Transverse colon (tissue), 4 donors: ENCODE measurements around the gene SYDE2. TPM values are rescaled to one million over a fixed set of nuclear protein-coding genes. Genes with fewer than 3 reads are reported as not detected.
"Not testable (repeated sequence)": the region's sequence is repeated elsewhere in the genome, so short reads cannot be mapped to it uniquely, and the experiment has no call there.

Experiments used
- DNase-seq: peaks from one replicate; pipeline ENCODE4 v3.0.0-alpha.2; 2019
- H3K27ac ChIP-seq, 4 donors: fragments of 200-600 bp; sonication (generic); 2 replicates each; pipeline ENCODE4 v1.5.1; 2016 to 2018; ENCODE audit warnings: inconsistent platforms in 4 of 4
- H3K27me3 ChIP-seq: fragments of 200-600 bp; sonication (generic); 2 replicates; pipeline ENCODE4 v1.5.1; 2017; ENCODE audit warnings: inconsistent platforms
- H3K36me3 ChIP-seq, 4 donors: fragments of 200-600 bp; sonication (generic); 2 replicates each; pipeline ENCODE4 v1.5.1; 2017 to 2019; ENCODE audit warnings: inconsistent platforms in 4 of 4
- H3K4me1 ChIP-seq, 4 donors: fragments of 200-600 bp; sonication (generic); 2 replicates each; pipeline ENCODE4 v1.5.1; 2017 to 2020; ENCODE audit warnings: inconsistent platforms in 4 of 4
- H3K4me3 ChIP-seq, 4 donors: fragments of 200-600 bp; sonication (generic); 1 replicate in 1 of 4; 2 replicates in 3 of 4; pipeline versions ENCODE4 v1.5.1 to v1.6.1; 2017 to 2019; ENCODE audit warnings: inconsistent platforms in 4 of 4
- H3K9me3 ChIP-seq, 2 donors: fragments of 200-600 bp; sonication (generic); 2 replicates each; pipeline ENCODE4 v1.5.1; 2017 to 2019; ENCODE audit warnings: inconsistent platforms in 2 of 2
- EP300 ChIP-seq: sonication (generic); formaldehyde crosslinking; IDR thresholded peaks from one replicate; pipeline ENCODE4 v1.6.1; 2017; ENCODE audit warnings: antibody characterized with exemption, low read depth
- POLR2A ChIP-seq: fragments of 450-650 bp; IDR thresholded peaks from one replicate; pipeline ENCODE4 v1.6.1; 2016; ENCODE audit warnings: antibody characterized with exemption, mild to moderate bottlenecking, moderate library complexity
- POLR2AphosphoS5 ChIP-seq, 3 donors: sonication (generic); formaldehyde crosslinking; IDR thresholded peaks; one replicate each; pipeline ENCODE4 v1.6.1; 2016; ENCODE audit warnings: antibody characterized with exemption in 3 of 3
- WGBS, 2 donors: methylation state at CpG; one replicate each; pipeline ENCODE4 v1.1.5; 2018; ENCODE audit warnings: low coverage in 1 of 2; 5-methylcytosine and 5-hydroxymethylcytosine counted together
- in situ Hi-C, 4 donors: fragments of 200-750 bp; cut with MboI; loops; one replicate each; pipeline versions ENCODE4 v1.15.0 to v1.15.1; 2017; ENCODE audit warnings: low sequenced_read_pairs in 3 of 4, low pct_ligation_motif_present in 1 of 4, low pct_unique_long_range_greater_than_20kb in 1 of 4
- intact Hi-C: fragments of 100-400 bp; cut with DNase I; formaldehyde crosslinking; loops from one replicate; pipeline ENCODE4 v1.15.1; 2023; ENCODE audit warnings: low total_unique reads
- total RNA-seq, 4 donors: library from RNA; depleted of rRNA; stranded (reverse); fragments of >200 nt; gene quantifications; one replicate each; pipeline ENCODE4 v1.1.0, GENCODE V29; 2016
- TF ChIP-seq, protein P1 (sequence below), 5 experiments: fragments of 200-600 bp in 3 of 5; fragments of 450-650 bp in 2 of 5; sonication (generic) in 3 of 5; IDR thresholded peaks; 1 replicate in 2 of 5; 2 replicates in 3 of 5; pipeline ENCODE4 v1.5.1; 2016 to 2017; ENCODE audit warnings: antibody characterized with exemption in 5 of 5, inconsistent platforms in 3 of 5, mild to moderate bottlenecking in 2 of 5, moderate library complexity in 1 of 5

The SYDE2 gene, protein sequence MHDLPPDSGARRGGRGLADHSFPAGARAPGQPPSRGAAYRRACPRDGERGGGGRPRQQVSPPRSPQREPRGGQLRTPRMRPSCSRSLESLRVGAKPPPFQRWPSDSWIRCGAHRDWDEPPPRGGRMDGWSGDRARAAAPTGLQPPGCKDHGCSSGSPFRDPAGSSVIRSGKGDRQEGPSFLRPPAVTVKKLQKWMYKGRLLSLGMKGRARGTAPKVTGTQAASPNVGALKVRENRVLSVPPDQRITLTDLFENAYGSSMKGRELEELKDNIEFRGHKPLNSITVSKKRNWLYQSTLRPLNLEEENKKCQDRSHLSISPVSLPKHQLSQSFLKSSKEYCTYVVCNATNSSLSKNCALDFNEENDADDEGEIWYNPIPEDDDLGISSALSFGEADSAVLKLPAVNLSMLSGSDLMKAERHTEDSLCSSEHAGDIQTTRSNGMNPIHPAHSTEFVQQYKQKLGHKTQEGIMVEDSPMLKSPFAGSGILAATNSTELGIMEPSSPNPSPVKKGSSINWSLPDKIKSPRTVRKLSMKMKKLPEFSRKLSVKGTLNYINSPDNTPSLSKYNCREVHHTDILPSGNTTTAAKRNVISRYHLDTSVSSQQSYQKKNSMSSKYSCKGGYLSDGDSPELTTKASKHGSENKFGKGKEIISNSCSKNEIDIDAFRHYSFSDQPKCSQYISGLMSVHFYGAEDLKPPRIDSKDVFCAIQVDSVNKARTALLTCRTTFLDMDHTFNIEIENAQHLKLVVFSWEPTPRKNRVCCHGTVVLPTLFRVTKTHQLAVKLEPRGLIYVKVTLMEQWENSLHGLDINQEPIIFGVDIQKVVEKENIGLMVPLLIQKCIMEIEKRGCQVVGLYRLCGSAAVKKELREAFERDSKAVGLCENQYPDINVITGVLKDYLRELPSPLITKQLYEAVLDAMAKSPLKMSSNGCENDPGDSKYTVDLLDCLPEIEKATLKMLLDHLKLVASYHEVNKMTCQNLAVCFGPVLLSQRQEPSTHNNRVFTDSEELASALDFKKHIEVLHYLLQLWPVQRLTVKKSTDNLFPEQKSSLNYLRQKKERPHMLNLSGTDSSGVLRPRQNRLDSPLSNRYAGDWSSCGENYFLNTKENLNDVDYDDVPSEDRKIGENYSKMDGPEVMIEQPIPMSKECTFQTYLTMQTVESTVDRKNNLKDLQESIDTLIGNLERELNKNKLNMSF
- total RNA-seq, result 10 to 100 TPM; 10.1 to 28.8 (median 15.4) TPM

DNA sequence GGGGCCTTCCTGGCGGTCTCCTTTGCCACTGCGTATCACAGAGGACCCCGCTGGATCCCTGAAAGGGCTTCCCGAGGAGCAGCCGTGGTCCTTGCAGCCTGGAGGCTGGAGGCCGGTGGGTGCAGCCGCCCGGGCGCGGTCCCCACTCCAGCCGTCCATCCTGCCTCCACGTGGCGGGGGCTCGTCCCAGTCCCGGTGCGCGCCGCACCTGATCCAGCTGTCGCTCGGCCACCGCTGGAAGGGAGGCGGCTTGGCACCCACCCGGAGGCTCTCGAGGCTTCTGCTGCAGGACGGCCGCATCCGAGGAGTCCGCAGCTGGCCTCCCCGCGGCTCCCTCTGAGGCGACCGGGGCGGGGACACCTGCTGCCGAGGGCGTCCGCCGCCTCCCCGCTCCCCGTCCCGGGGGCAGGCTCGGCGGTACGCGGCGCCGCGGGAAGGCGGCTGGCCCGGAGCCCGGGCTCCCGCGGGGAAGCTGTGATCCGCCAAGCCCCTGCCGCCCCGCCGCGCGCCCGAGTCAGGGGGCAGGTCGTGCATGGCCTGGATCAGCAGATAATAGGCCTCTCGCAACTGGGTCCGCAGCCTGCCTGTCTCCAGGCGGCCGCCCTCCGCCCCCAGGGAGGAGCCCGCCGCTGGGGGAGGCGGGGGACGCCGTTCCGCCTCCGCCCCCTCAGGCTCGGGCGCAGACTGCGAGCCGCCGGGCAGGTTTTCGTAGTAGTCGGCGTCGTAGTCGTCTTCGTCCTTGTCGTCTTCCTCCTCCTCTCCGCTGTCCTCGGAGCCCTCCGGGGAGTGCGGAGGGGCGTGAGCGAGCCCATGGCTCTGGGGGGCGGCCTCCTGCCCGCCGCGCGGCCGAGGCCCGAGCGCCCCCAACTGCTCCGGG, at the start of gene SYDE2:
Gene SYDE2 (minus strand): TSS at position 554 of the 877 bp plus-strand sequence. CDS start 20 bp downstream, at position 534.
- WGBS, 2 donors, result 1% methylated on average over 45 of the region's 99 CpGs; no CpG with 5 or more reads in 1 of the 2 donors
- intact Hi-C loops (no loop called here), in situ Hi-C loops (no loop called here)
- Histone ChIP-seq H3K9me3 (no peaks in the 10 kb centered on the region), H3K4me3 (peak within 1 kb of the TSS; percentile 84 to 93 (median 84)), H3K36me3 (no peaks in the 10 kb centered on the region), H3K4me1 (peaks cover 0 to 49% (median 19%) of the 10 kb centered on the region in 4 donors), H3K27ac (peak within 1 kb of the TSS; percentile 98 to 99 (median 98)), H3K27me3 (no peaks in the 10 kb centered on the region)
- DNase-seq, result peak; percentile 84
- TF ChIP-seq, protein P1, sequence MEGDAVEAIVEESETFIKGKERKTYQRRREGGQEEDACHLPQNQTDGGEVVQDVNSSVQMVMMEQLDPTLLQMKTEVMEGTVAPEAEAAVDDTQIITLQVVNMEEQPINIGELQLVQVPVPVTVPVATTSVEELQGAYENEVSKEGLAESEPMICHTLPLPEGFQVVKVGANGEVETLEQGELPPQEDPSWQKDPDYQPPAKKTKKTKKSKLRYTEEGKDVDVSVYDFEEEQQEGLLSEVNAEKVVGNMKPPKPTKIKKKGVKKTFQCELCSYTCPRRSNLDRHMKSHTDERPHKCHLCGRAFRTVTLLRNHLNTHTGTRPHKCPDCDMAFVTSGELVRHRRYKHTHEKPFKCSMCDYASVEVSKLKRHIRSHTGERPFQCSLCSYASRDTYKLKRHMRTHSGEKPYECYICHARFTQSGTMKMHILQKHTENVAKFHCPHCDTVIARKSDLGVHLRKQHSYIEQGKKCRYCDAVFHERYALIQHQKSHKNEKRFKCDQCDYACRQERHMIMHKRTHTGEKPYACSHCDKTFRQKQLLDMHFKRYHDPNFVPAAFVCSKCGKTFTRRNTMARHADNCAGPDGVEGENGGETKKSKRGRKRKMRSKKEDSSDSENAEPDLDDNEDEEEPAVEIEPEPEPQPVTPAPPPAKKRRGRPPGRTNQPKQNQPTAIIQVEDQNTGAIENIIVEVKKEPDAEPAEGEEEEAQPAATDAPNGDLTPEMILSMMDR (IDR thresholded peaks at IDR 0.05), result no peak
- TF ChIP-seq POLR2A, result peak; percentile 87
- TF ChIP-seq EP300, result no peak
- TF ChIP-seq POLR2AphosphoS5 (IDR thresholded peaks at IDR 0.05), result peak; percentile 77 to 93 (median 88)

DNA sequence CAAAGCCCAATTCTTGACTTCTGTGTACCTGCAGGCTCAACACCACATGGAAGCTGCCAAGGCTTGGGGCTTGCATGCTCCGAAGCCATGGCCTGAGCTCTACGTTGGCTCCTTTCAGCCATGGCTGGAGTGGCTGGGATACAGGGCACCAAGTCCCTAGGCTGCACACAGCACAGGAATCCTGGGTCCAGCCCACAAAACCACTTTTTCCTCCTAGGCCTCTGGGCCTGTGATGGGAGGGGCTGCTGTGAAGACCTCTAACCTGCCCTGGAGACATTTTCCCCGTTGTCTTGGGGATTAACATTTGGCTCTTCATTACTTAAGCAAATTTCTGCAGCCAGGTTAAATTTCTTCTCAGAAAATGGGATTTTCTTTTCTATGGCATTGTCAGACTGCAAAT, 48.2 kb upstream of the SYDE2 start:
- DNase-seq, H3K27me3 ChIP-seq, H3K9me3 ChIP-seq, intact Hi-C loops, H3K27ac ChIP-seq, H3K4me3 ChIP-seq: not testable (repeated sequence)
- Histone ChIP-seq H3K4me1 (peaks cover 0 to 17% (median 3%) of the 10 kb centered on the region in 4 donors), H3K36me3 (peaks cover 0 to 14% (median 3%) of the 10 kb centered on the region in 4 donors)
- 84% methylated on average over 3 of the region's 3 CpGs; no CpG with 5 or more reads in 1 of the 2 donors for WGBS, 2 donors
- in situ Hi-C loops, result loop anchor here in 3 of 4 donors (10.0 to 25.0 kb wide), 3 partner anchors 144 to 304 kb away; no protein-coding TSS in a partner anchor

DNA sequence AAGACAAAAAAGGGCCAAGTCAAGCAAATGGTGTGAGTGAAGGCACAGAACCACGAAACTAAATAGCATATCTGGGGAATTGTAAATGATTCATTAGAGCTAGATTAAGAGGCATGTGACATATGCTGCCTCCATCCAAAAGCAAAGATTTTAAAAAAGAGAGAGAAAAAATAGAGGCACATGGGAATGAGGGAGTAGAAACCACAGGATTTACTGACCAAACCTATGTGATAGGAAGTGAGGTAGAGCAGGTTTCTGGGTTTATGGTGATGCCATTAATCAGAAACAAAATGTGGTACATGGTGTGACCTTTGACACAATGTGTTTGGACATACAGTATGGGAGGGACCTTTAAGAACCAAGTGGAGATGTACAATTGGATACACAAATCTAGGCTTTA, 45.1 kb upstream of the SYDE2 start:
- TF ChIP-seq, protein P1 (IDR thresholded peaks at IDR 0.05), result no peak
- TF ChIP-seq POLR2AphosphoS5 (IDR thresholded peaks at IDR 0.05) (no peak), EP300 (no peak), POLR2A (no peak)
- H3K4me3 ChIP-seq, result no peak overlapping the region
- H3K27ac ChIP-seq, result peak overlapping the region in 3 of 4 donors; percentile 35 to 65 (median 57)
- H3K27me3 ChIP-seq, result no peaks in the 10 kb centered on the region
- H3K9me3 ChIP-seq, result no peaks in the 10 kb centered on the region
- in situ Hi-C loops (loop anchor here in 3 of 4 donors (10.0 to 25.0 kb wide), 3 partner anchors 141 to 301 kb away; no protein-coding TSS in a partner anchor), intact Hi-C loops (no loop called here)
- H3K4me1 ChIP-seq, result peaks cover 0 to 19% (median 4%) of the 10 kb centered on the region in 4 donors
- H3K36me3 ChIP-seq, result peaks cover 0 to under 1% (median 0%) of the 10 kb centered on the region in 4 donors
- WGBS, 2 donors, result 64 to 79% methylated on average over 1 of the region's 1 CpG
- no peak for DNase-seq
